Adipocyte (in vitro differentiated cells): ENCODE data around the gene ARMC8.

ENCODE experiments used
- DNase-seq: peaks from one replicate; pipeline ENCODE4 v3.0.0-alpha.2; 2015; ENCODE audit warnings: low read depth
- H3K27me3 ChIP-seq: replicated peaks from 2 replicates; pipeline ENCODE4 v1.7.0; 2013; ENCODE audit warnings: mild to moderate bottlenecking, low read length, moderate library complexity; ENCODE audit not compliant: control insufficient read depth, insufficient read depth
- H3K36me3 ChIP-seq: 2 replicates; pipeline ENCODE4 v1.7.0; 2013; ENCODE audit warnings: low read length, mild to moderate bottlenecking, moderate library complexity; ENCODE audit not compliant: control insufficient read depth, insufficient read depth, severe bottlenecking
- H3K4me1 ChIP-seq: 2 replicates; pipeline ENCODE4 v1.7.0; 2013; ENCODE audit warnings: mild to moderate bottlenecking, low read length, moderate library complexity; ENCODE audit not compliant: control insufficient read depth, insufficient read depth
- H3K4me3 ChIP-seq: 2 replicates; pipeline ENCODE4 v1.7.0; 2013; ENCODE audit warnings: mild to moderate bottlenecking, low read length, moderate library complexity
- H3K9ac ChIP-seq: 2 replicates; pipeline ENCODE4 v1.7.0; 2013; ENCODE audit warnings: mild to moderate bottlenecking, low read length, moderate library complexity
- H3K9me3 ChIP-seq: 2 replicates; pipeline ENCODE4 v1.7.0; 2013; ENCODE audit warnings: mild to moderate bottlenecking, low read length, moderate library complexity; ENCODE audit not compliant: control insufficient read depth

ARMC8 gene

DNA sequence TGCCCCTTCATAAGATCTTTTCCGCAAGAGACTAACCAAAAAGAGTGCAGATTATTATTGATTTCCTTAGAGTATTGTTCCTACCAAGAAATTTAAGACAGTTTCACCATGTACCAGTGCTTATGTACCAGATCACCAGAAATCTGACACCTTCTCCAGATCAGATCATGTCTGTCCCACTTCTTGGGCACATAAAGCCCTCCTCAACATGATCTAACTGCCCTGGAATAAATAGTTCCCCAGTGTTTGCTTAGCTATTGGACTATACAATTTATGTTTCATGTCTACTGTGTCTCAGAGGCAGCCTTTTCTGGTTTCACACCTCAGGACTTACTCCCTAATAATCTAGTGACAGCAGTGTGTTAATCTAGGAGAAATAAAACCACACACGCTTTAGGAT is 95.7 kb downstream of the ARMC8 start:
- Histone ChIP-seq H3K27me3 (no peaks in the 10 kb centered on the region), H3K4me1 (no peaks in the 10 kb centered on the region), H3K9me3 (no peaks in the 10 kb centered on the region), H3K9ac (no peak overlapping the region), H3K36me3 (peaks cover 66% of the 10 kb centered on the region), H3K4me3 (no peak overlapping the region)
- DNase-seq: no peak

DNA sequence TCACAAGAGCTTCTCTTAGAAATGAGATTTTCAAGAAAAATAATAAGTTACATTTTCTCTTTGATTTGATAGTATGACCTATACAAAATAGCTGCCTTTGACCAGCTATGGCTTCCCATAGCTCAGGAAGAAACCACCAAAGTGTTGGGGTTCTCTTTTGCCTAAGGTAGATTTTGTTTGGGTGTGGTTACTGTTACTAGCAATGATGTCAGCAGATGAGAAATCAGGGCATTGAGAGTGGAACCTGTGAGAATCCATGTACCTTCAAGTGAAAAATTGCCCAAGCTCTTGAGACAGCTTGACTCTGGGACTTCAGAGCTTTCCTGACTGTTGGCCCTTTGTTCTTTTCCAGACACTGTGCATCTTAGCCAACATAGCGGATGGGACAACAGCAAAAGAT is 97.0 kb downstream of the ARMC8 start:
- Histone ChIP-seq H3K4me3 (no peak overlapping the region), H3K4me1 (no peaks in the 10 kb centered on the region), H3K9ac (no peak overlapping the region), H3K36me3 (peaks cover 75% of the 10 kb centered on the region), H3K27me3 (no peaks in the 10 kb centered on the region), H3K9me3 (no peaks in the 10 kb centered on the region)
- no peak for DNase-seq

GRCh38 chr3:138284957-138285477 is 97.9 kb downstream of the ARMC8 start:
- Histone ChIP-seq H3K9me3 (no peaks in the 10 kb centered on the region), H3K4me3 (no peak overlapping the region), H3K36me3 (peaks cover 78% of the 10 kb centered on the region), H3K4me1 (no peaks in the 10 kb centered on the region), H3K27me3 (no peaks in the 10 kb centered on the region), H3K9ac (no peak overlapping the region)
- no peak for DNase-seq

- no peak for DNase-seq
- Histone ChIP-seq H3K9ac (no peak overlapping the region), H3K27me3 (no peaks in the 10 kb centered on the region), H3K4me1 (no peaks in the 10 kb centered on the region), H3K9me3 (no peaks in the 10 kb centered on the region), H3K36me3 (peaks cover 98% of the 10 kb centered on the region), H3K4me3 (no peak overlapping the region)
These were observed 102.2 kb downstream of the ARMC8 start for GRCh38 chr3:138289260-138289659.

DNA sequence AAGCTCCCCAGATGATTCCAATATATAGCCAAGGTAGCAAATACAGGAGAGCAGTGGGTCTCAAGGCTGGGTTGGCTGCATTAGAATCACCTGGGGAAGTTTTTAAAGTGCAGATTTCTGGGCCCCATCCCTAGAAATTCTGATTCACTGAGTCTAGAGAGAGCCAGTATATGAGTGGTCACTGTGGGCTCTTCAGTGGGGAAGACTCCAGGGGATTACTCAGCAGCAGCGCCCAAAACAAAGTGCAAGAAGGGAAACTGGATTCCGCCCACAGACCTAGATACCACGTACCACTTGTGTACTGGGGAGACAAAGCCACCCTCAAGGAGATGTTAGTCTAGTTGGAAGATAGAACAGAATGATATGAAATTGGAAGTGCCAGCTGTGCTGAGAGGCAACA is 102.6 kb downstream of the ARMC8 start:
- Histone ChIP-seq H3K4me1 (no peaks in the 10 kb centered on the region), H3K9ac (no peak overlapping the region), H3K27me3 (no peaks in the 10 kb centered on the region), H3K36me3 (peaks cover 98% of the 10 kb centered on the region), H3K9me3 (no peaks in the 10 kb centered on the region), H3K4me3 (no peak overlapping the region)
- no peak for DNase-seq

DNA sequence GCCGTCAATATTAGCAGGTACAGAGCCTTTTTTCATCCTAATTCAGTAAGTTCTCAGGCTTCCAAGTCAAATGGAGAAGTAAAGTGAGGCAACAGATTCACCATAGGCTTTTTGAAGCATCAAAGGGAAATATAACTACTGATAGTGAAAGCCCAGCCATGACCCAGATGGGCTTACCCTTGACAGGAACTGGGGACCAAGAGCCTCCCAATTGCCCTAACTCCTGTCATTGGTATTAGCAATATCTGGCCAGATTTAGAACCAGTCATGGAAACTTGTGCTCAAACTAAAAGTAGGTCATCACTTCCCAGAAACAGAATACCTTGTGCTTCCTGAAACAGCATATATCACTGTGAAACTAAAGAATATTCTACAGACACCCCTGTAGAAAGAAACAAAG is 109.5 kb downstream of the ARMC8 start:
- Histone ChIP-seq H3K9me3 (no peaks in the 10 kb centered on the region), H3K36me3 (peaks cover 82% of the 10 kb centered on the region)
- DNase-seq: no peak

DNA sequence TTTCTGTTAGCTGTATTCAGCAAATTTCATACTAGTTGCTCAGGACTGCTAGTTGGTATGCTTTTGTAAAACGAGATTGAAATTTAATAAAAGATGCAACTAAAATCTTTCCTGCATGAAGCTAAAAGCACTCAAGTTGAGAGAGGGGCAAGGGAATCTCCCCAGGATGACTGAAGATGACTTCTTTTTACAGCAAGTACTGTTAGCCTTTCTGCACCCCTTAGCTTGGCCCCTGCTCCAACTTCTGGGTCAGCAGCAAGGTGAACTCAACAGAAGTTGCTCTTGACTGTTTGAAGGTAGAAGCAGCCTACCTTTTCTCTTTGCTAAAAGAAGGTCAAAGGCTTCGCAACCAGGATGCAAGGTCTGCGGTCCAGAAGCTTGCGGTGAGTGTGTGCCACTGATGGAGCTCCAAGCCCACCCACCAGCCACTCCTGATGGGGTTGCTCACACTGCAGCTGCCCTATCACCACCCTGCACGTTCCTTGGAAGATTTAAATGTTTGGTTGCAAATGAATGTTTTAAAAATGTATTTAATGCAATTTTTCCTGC is 110.0 kb downstream of the ARMC8 start:
- Histone ChIP-seq H3K9me3 (no peaks in the 10 kb centered on the region), H3K27me3 (no peaks in the 10 kb centered on the region), H3K9ac (no peak overlapping the region), H3K4me1 (no peaks in the 10 kb centered on the region), H3K36me3 (peaks cover 78% of the 10 kb centered on the region), H3K4me3 (no peak overlapping the region)
- DNase-seq: no peak

More for the DNA sequence above, 109.5 kb downstream of the ARMC8 start:
- H3K4me3 ChIP-seq: no peak overlapping the region
- no peaks in the 10 kb centered on the region for H3K27me3 ChIP-seq
- H3K4me1 ChIP-seq: no peaks in the 10 kb centered on the region
- H3K9ac ChIP-seq: no peak overlapping the region

GRCh38 chr3:138297876-138298275 is 110.8 kb downstream of the ARMC8 start:
- H3K36me3 ChIP-seq: peaks cover 71% of the 10 kb centered on the region
- no peaks in the 10 kb centered on the region for H3K4me1 ChIP-seq
- H3K4me3 ChIP-seq: no peak overlapping the region
- H3K9me3 ChIP-seq: no peaks in the 10 kb centered on the region
- H3K9ac ChIP-seq: no peak overlapping the region
- DNase-seq: no peak
- H3K27me3 ChIP-seq: no peaks in the 10 kb centered on the region

DNA sequence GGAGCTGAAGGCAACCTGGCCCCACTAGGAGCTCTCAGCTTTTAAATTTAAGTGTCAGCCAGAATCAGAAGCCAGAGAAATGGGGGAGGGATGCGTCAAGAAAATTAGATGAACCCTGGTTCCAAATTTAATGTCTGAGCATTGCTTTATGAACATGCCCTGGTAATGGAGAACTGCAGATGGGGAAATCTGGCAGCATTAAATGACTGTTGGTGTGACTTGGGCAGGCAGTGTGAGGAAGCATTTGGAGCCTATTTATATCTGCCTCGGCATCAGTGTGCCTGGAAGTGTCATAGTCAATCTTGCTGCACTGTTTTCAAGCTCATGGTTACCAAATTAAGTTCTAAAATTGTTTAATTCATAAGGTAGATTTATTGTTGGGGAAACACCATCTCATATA is 113.5 kb downstream of the ARMC8 start:
- no peaks in the 10 kb centered on the region for H3K9me3 ChIP-seq
- H3K4me3 ChIP-seq: no peak overlapping the region
- no peak for DNase-seq
- H3K36me3 ChIP-seq: peaks cover 43% of the 10 kb centered on the region
- no peaks in the 10 kb centered on the region for H3K4me1 ChIP-seq
- H3K27me3 ChIP-seq: no peaks in the 10 kb centered on the region
- no peak overlapping the region for H3K9ac ChIP-seq

- H3K27me3 ChIP-seq: no peaks in the 10 kb centered on the region
- peaks cover 9% of the 10 kb centered on the region for H3K9me3 ChIP-seq
- H3K9ac ChIP-seq: no peak overlapping the region
- DNase-seq: no peak
- no peak overlapping the region for H3K4me3 ChIP-seq
- H3K4me1 ChIP-seq: no peaks in the 10 kb centered on the region
- peaks cover 15% of the 10 kb centered on the region for H3K36me3 ChIP-seq
These were observed 116.4 kb downstream of the ARMC8 start for GRCh38 chr3:138303474-138303873.

DNA sequence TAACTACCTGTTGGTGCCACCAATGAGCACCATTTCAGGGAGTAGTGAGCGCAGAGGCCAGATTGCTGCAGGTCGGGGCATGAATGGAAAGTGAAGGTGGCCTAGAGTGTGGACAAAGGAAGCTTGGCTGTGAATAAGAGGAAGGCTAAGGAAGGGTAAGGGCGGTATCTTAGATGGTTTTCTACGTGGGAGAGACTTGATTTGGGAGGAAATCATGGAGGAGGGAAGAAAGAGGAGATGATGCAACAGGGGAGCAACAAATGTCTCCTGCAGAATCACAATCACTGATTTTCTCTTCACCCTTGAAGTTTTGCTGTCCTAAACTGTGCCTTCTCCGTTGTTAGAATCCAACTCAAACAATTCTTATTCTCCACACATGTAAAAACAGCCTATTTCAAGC is 120.8 kb downstream of the ARMC8 start:
- no peak overlapping the region for H3K4me3 ChIP-seq

DNA sequence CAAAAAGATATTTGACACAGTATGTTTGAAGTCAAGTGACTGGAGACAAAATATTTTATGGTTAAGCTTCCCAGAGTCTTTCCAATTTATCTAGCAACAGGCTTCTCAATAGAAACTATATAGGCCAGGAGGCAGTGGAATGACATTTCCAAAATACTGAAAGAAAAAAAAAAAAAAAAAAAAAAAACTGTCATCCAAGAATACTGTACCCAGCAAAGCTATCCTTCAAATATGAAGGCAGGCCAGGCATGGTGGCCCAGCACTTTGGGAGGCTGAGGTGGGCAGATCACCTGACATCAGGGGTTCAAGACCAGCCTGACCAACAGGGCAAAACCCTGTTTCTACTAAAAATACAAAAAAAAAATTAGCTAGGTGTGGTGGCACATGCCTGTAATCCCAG is 121.7 kb downstream of the ARMC8 start:
- Histone ChIP-seq H3K4me3 (no peak overlapping the region), H3K27me3 (no peaks in the 10 kb centered on the region), H3K36me3 (no peaks in the 10 kb centered on the region), H3K4me1 (no peaks in the 10 kb centered on the region), H3K9ac (no peak overlapping the region), H3K9me3 (peaks cover 47% of the 10 kb centered on the region)
- no peak for DNase-seq

More for the DNA sequence above, 120.8 kb downstream of the ARMC8 start:
- Histone ChIP-seq H3K36me3 (no peaks in the 10 kb centered on the region), H3K27me3 (no peaks in the 10 kb centered on the region), H3K9me3 (peaks cover 47% of the 10 kb centered on the region), H3K4me1 (no peaks in the 10 kb centered on the region), H3K9ac (no peak overlapping the region)
- no peak for DNase-seq
